BLaER1 (cell line): ENCODE measurements around the gene ADGRF1.
A peak's percentile ranks its signal among the peaks of the same experiment; 100 is the strongest.

ENCODE experiments used
- H3K27ac ChIP-seq: shearing (Covaris generic); formaldehyde crosslinking; 2 replicates; pipeline ENCODE4 v1.8.1; 2022
- H3K27me3 ChIP-seq: shearing (Covaris generic); formaldehyde crosslinking; 2 replicates; pipeline ENCODE4 v1.8.1; 2022
- H3K36me3 ChIP-seq: shearing (Covaris generic); formaldehyde crosslinking; 2 replicates; pipeline ENCODE4 v1.8.1; 2022
- H3K4me1 ChIP-seq: shearing (Covaris generic); formaldehyde crosslinking; 2 replicates; pipeline ENCODE4 v1.8.1; 2022
- H3K4me2 ChIP-seq: shearing (Covaris generic); formaldehyde crosslinking; 2 replicates; pipeline ENCODE4 v1.8.1; 2022
- H3K4me3 ChIP-seq: shearing (Covaris generic); formaldehyde crosslinking; 2 replicates; pipeline ENCODE4 v1.8.1; 2022
- H3K9ac ChIP-seq: shearing (Covaris generic); formaldehyde crosslinking; 2 replicates; pipeline ENCODE4 v1.8.1; 2022
- H3K9me3 ChIP-seq: shearing (Covaris generic); formaldehyde crosslinking; 2 replicates; pipeline ENCODE4 v1.8.1; 2022
- H4K20me1 ChIP-seq: shearing (Covaris generic); formaldehyde crosslinking; 2 replicates; pipeline ENCODE4 v1.8.1; 2022
- Cebpa-rat ChIP-seq: shearing (Covaris generic); IDR thresholded peaks from 2 replicates; pipeline ENCODE4 v1.8.1; 2022

The ADGRF1 gene

GRCh38 chr6:47027315-47027714 lies 14.8 kb downstream of the ADGRF1 start:
- no peak overlapping the region for H3K9ac ChIP-seq
- TF ChIP-seq Cebpa-rat = no peak
- no peak overlapping the region for H3K4me2 ChIP-seq
- no peak overlapping the region for H3K27ac ChIP-seq
- no peaks in the 10 kb centered on the region for H3K27me3 ChIP-seq
- no peak overlapping the region for H3K4me3 ChIP-seq
- no peaks in the 10 kb centered on the region for H4K20me1 ChIP-seq
- H3K9me3 ChIP-seq = no peaks in the 10 kb centered on the region
- H3K36me3 ChIP-seq = no peaks in the 10 kb centered on the region
- H3K4me1 ChIP-seq = no peaks in the 10 kb centered on the region

- no peak overlapping the region for H3K4me2 ChIP-seq
- H4K20me1 ChIP-seq = no peaks in the 10 kb centered on the region
- H3K9me3 ChIP-seq = no peaks in the 10 kb centered on the region
- no peaks in the 10 kb centered on the region for H3K4me1 ChIP-seq
- TF ChIP-seq Cebpa-rat = no peak
- no peaks in the 10 kb centered on the region for H3K27me3 ChIP-seq
- H3K9ac ChIP-seq = no peak overlapping the region
- H3K4me3 ChIP-seq = no peak overlapping the region
- no peaks in the 10 kb centered on the region for H3K36me3 ChIP-seq
- no peak overlapping the region for H3K27ac ChIP-seq
Measured at GRCh38 chr6:47026679-47027078, 15.5 kb downstream of the ADGRF1 start.

GRCh38 chr6:47023573-47023972 lies 18.6 kb downstream of the ADGRF1 start:
- Histone ChIP-seq H3K4me3 (no peak overlapping the region), H3K9ac (no peak overlapping the region), H3K4me1 (no peaks in the 10 kb centered on the region), H3K27me3 (no peaks in the 10 kb centered on the region), H3K9me3 (no peaks in the 10 kb centered on the region), H3K36me3 (no peaks in the 10 kb centered on the region), H3K27ac (no peak overlapping the region), H4K20me1 (no peaks in the 10 kb centered on the region), H3K4me2 (no peak overlapping the region)
- no peak for TF ChIP-seq Cebpa-rat

- Histone ChIP-seq H3K4me1 (no peaks in the 10 kb centered on the region), H3K4me2 (no peak overlapping the region), H3K9me3 (no peaks in the 10 kb centered on the region), H3K36me3 (no peaks in the 10 kb centered on the region), H4K20me1 (no peaks in the 10 kb centered on the region), H3K9ac (no peak overlapping the region), H3K4me3 (no peak overlapping the region), H3K27me3 (no peaks in the 10 kb centered on the region), H3K27ac (no peak overlapping the region)
- no peak for TF ChIP-seq Cebpa-rat
Measured at GRCh38 chr6:47022191-47022590, 19.9 kb downstream of the ADGRF1 start.

GRCh38 chr6:47019941-47020340 lies 22.2 kb downstream of the ADGRF1 start:
- H3K9me3 ChIP-seq = no peaks in the 10 kb centered on the region
- H3K4me3 ChIP-seq = no peak overlapping the region
- no peak for TF ChIP-seq Cebpa-rat
- H3K9ac ChIP-seq = no peak overlapping the region
- H3K27me3 ChIP-seq = no peaks in the 10 kb centered on the region
- H3K27ac ChIP-seq = no peak overlapping the region
- H4K20me1 ChIP-seq = no peaks in the 10 kb centered on the region
- no peak overlapping the region for H3K4me2 ChIP-seq
- no peaks in the 10 kb centered on the region for H3K36me3 ChIP-seq
- H3K4me1 ChIP-seq = peaks cover 15% of the 10 kb centered on the region

- Histone ChIP-seq H3K9me3 (no peaks in the 10 kb centered on the region), H3K27me3 (no peaks in the 10 kb centered on the region), H4K20me1 (no peaks in the 10 kb centered on the region), H3K27ac (peak overlapping the region; percentile 39; the same call in 1 of the 2 replicates), H3K9ac (no peak overlapping the region), H3K4me2 (peak overlapping the region; percentile 33), H3K4me3 (no peak overlapping the region), H3K4me1 (peaks cover 15% of the 10 kb centered on the region), H3K36me3 (no peaks in the 10 kb centered on the region)
- no peak for TF ChIP-seq Cebpa-rat
Measured at GRCh38 chr6:47016909-47017308, 25.2 kb downstream of the ADGRF1 start.

- no peak for TF ChIP-seq Cebpa-rat
- H3K9ac ChIP-seq = no peak overlapping the region
Measured at GRCh38 chr6:47016261-47016660, 25.9 kb downstream of the ADGRF1 start.

GRCh38 chr6:47014401-47014800 lies 27.7 kb downstream of the ADGRF1 start:
- Histone ChIP-seq H3K9me3 (no peaks in the 10 kb centered on the region), H3K4me3 (no peak overlapping the region), H3K9ac (no peak overlapping the region), H3K36me3 (no peaks in the 10 kb centered on the region), H3K27ac (no peak overlapping the region), H3K4me1 (peaks cover 15% of the 10 kb centered on the region), H3K4me2 (no peak overlapping the region), H3K27me3 (no peaks in the 10 kb centered on the region), H4K20me1 (no peaks in the 10 kb centered on the region)
- no peak for TF ChIP-seq Cebpa-rat

More at GRCh38 chr6:47016261-47016660, 25.9 kb downstream of the ADGRF1 start:
- Histone ChIP-seq H3K27me3 (no peaks in the 10 kb centered on the region), H3K27ac (peak overlapping the region; percentile 39), H3K4me3 (no peak overlapping the region), H3K4me2 (peak overlapping the region; percentile 33), H4K20me1 (no peaks in the 10 kb centered on the region), H3K4me1 (peaks cover 15% of the 10 kb centered on the region), H3K9me3 (no peaks in the 10 kb centered on the region), H3K36me3 (no peaks in the 10 kb centered on the region)

- Histone ChIP-seq H3K9ac (no peak overlapping the region), H3K4me3 (no peak overlapping the region), H4K20me1 (no peaks in the 10 kb centered on the region), H3K27ac (no peak overlapping the region), H3K27me3 (no peaks in the 10 kb centered on the region), H3K9me3 (no peaks in the 10 kb centered on the region), H3K4me2 (no peak overlapping the region), H3K4me1 (no peaks in the 10 kb centered on the region; the same call in 1 of the 2 replicates), H3K36me3 (no peaks in the 10 kb centered on the region)
- no peak for TF ChIP-seq Cebpa-rat
Measured at GRCh38 chr6:47009583-47009982, 32.5 kb downstream of the ADGRF1 start.

GRCh38 chr6:47008397-47008763 lies 33.8 kb downstream of the ADGRF1 start:
- no peaks in the 10 kb centered on the region for H3K36me3 ChIP-seq

More at GRCh38 chr6:47008397-47008763, 33.8 kb downstream of the ADGRF1 start:
- H3K4me2 ChIP-seq = no peak overlapping the region
- no peaks in the 10 kb centered on the region for H3K9me3 ChIP-seq
- TF ChIP-seq Cebpa-rat = no peak
- H3K27me3 ChIP-seq = no peaks in the 10 kb centered on the region
- H3K4me3 ChIP-seq = no peak overlapping the region
- no peaks in the 10 kb centered on the region for H3K4me1 ChIP-seq
- no peaks in the 10 kb centered on the region for H4K20me1 ChIP-seq
- H3K9ac ChIP-seq = no peak overlapping the region
- H3K27ac ChIP-seq = no peak overlapping the region
